Measurements from ENCODE around the gene HOXA3.

HOXA3 gene

DNA sequence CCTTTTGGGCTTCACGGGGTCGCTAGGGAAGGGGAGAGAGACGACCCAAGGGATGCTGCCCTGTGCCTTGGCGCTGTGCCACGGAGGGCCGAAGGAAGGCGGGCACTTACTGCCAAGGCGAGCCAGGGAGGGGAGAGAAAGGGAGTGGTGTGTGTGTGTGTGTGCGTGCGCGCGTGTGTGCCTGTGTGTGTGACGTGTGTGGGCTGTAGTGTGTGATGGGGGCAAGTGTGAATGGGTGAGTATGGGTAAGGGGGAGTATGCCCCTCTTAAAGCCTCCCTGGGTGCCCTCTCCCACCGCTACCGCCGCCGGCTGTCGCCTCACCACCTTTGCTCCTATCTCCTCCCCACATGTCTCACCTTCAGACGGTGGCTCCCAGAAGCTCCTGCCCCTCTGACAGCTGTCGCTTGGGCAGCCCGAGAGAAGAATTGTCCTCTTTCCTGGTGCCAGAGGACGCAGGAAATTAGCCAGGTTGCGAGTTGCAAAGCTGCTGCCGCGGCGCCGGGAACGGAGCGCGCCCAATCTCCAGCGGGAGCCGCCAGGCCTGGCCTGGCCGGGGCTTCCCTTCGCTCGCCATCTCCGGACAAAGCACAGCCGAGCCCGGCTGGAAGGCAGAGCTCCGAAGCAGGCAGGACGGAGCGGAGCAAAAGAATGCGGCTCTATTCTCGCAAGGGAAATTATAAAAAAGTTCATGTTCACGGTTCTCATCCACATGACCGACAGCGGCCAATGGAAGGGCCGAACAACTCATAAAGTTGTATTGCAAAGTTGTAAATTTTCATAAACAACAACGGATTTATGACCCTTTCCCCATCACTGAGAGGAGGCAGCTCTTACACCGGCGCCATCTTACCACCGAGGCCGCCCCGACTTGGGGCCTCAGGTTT is at the start of gene HOXA3:
TSS of gene HOXA3 (minus strand) at position 653 of the 885 bp plus-strand sequence. CDS start 41,943 bp downstream, outside the sequence.
- DNase-seq: peak; percentile 88

DNA sequence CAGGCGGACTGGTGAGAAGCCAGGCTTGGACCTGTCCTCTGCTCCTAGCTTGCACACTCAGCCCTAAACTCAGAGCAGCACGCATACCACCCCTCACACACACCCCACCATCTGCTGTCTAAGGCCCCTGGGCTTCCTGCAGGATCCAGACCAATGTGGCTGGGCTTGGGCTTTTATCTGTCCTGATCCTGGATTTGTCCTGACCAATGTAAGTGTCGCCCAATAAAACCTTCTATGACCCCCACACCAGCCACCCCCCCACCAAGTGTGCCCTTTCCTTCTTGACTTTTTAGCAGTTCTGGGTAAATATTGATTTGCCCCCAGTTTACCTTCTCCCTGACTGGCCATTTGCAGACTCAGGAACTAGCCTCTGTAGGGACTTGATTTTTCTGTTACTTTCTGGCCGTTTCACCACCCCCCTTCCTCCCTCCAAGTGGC is 49.2 kb upstream of the HOXA3 start:
- no peak for DNase-seq

DNA sequence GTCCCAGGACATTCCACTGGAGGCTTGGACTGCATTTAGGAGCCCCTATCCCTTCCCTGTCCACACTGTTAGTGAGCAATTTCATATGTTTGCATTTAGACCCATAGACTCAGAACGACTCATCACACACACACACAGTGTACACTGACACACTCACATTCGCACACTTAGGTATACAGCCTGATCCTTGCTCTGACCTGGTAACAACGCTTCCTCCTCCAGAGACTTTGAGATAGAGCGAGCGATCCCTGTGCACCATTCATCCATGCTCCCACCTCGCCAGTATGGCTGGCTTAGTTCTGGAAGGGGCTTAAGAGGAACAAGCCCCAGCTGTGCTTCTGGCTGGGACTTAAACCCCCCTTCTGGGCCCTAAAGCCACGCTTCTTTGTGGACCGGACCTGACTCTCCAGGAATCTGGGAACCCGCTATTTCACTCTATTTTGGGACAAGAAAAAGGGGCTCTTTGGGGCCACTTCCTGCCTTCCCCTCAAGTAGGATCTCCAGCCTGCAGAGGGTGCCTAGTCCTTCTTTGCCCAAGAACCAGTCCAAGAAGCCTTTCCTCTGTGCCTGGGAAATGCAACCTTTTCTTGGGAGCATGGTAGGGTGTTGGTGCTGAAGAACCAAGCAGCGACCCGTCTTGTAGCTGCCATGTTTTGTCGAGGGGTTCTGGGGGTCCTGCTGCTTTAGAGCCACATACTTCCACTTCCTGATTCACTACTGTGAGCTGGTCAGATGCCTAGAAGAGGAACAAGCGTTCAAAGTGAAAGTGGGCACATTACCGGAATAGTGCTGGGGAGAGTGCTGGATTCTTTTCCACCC is 48.6 kb upstream of the HOXA3 start:
- no peak for DNase-seq

DNA sequence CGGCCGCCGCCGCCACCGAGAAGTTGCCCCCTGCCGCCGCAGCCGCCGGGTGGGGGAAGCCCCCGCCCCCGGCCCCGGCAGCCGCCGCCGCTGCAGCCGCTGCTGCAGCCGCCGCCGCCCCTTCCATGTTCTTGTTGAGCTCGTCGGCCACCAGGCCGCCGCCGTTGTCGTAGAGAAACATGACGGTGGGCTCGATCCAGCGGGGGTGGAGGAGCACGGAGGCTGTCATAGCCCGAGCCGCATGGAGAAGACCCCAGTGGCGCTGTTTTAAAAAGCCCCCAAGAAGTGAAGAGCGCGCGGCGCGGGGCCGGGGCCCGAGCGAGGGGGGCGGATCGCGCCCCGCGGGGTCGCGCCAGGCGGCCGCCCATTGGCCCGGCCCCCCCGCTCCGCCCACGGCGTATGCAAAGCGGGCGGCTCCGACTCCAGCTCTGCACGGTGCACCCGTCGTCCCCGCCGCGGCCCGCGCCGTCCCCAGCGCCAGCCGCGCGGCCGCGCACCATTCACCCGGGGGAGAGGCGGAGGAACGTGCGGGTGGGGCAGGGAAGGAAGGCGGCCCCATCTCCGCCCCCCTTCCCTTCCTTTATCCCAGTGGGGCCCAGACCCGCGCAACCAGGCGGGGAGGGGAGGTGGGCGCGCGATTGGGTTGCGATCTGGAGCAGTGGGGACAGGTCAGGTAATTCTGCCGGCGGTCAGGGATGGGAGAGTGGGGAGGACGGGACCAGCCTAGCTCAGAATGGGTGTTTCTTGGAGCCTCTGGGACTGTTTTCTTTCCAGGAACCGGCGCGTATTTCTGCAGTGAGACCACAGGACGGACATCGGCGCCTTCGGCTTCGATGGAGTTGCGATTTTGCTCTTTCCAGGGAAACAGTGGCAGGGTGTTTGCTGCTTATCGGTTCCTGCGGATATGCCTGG is 47.7 kb upstream of the HOXA3 start, which contains the start of gene HOXA13:
TSS of gene HOXA13 (minus strand) at position 243 of the 912 bp plus-strand sequence. CDS start at position 229, 14 bp downstream.
- DNase-seq: no peak

DNA sequence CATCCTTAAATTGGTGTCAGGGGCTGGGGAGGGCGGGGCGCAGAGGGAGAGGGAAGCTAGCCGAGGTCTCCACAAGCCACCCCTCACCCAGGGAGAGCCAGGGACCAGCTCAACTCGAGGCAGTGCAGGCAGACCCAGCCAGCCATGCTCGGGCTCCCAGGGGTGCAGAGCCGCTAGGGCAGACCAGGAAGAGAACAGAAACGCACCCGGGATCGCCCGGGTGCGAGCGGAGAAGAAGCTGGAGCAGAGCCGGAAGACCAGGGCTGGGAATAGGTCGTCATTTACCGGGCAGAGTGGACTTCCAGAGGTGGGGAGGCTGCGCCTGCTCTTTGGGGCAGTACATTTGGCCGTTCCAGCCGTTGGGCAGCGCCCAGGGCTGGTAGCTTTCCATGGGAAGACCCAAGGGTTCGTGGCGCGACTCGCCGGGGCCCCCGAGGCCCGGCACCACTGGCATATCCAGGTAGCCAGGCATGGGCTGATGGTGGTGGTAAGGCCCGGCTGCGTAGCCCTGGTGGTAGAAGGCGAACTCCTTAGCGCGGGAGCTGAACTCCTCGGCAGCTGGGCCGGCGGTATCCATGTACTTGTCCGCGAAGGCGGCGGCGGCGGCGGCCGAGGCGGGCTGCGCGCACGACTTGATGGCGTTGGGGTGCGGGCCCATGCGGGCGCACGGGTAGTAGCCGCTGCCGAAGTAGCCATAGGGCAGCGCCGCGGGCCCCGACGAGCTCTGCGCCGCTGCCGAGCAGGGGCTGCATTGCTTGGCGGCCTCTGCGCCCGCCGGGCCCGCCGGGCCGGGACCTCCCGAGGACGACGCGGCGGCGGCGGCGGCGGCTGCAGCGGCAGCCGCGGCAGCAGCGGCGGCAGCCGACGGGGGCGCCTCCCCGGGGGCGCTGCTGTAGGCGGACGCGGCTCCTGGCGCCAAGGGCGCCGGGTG is 46.8 kb upstream of the HOXA3 start:
- DNase-seq: no peak

DNA sequence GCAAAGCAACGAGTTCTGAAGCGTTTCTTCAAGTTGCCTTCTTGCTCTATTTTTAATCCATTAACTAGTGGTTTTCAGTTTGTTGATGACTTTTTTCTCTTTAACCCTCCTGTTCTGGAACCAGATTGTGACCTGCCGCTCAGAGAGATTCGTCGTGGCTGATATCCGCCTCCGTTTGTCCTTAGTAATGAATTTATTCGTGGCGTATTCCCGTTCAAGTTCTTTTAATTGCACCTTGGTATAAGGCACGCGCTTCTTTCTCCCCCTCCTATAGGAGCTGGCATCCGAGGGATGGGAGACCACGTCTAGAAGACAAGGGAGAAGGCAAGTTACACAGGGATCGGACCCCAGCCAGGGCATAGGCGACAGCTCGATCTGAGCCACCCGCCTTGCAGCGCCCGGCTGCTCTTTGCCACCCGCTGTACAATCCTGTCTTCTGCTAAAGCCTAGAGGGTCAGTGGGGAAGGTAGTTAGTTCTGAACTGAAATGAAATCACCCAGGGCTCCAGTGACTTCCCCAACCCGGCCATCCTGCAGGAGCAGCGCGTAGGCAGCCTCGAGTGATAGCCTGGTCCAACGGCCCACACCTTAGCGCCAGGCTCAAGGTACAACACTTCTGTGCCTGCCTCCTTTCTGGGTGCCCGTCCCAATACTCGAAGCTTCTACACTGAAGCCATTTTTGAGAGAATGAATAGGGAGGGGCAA is 45.9 kb upstream of the HOXA3 start:
- DNase-seq: no peak

DNA sequence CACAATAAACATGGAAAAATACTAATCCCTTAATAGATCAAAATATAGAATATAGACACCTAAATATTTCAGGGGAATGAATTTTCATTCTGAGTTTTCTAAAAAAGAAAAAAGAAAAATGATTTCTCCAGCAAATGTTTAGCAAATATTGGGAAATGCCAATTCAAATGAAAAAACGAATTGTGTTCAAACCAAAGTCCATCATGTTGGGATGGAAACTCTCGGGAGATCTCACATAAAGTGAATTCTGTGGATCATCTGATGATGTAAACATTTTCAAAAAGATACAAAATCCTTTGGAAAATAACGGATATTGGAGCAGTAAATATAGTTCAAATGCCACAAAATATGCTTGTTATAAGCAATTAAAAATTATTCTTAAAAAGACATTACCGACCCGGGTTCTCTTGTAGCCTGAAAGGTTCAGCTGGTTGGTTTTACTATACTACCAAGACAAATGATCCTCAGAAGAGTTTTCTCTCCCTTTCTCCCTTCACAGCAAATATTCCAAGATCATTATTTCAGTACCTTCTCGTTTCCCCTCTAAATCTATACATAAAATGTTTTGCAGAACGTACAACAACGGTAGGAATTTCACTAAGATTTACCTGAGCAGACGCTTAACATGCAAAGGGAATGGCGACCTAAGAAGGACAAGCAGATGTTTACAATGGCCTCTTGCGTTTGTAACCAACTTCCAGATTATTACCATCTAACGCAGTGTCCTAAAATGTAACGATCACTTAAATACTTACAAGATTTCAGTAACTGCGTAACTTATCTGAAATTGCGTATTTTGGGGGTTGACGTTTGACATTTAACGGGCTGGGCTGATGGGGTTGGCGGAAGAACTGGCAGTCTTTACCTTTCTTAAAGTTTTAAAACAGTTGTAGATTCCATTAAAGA is 45.0 kb upstream of the HOXA3 start:
- DNase-seq: no peak

DNA sequence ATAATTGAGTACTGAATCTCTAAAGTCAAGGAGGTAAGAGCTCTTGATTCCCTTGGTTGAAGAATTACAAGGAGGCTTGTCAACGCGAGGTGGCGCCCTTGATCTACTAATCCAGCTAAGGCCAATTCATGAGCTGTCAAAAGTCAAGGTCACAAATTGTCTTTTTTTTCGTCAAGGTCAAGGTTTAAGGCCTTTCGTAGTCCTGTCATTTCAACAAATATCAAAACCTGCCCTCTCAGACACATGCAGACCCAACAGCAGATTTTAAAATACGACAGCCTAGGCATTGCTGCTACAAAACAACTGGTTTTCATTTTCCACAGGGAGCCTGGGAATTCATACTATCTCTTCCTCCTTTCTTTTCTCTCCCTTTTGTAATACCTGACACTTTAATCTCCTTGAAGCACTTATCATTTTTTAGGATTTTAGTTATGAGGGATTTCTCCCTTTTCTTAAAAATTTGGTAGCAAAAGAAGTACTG is 43.9 kb upstream of the HOXA3 start:
- peak; percentile 56 for DNase-seq

DNA sequence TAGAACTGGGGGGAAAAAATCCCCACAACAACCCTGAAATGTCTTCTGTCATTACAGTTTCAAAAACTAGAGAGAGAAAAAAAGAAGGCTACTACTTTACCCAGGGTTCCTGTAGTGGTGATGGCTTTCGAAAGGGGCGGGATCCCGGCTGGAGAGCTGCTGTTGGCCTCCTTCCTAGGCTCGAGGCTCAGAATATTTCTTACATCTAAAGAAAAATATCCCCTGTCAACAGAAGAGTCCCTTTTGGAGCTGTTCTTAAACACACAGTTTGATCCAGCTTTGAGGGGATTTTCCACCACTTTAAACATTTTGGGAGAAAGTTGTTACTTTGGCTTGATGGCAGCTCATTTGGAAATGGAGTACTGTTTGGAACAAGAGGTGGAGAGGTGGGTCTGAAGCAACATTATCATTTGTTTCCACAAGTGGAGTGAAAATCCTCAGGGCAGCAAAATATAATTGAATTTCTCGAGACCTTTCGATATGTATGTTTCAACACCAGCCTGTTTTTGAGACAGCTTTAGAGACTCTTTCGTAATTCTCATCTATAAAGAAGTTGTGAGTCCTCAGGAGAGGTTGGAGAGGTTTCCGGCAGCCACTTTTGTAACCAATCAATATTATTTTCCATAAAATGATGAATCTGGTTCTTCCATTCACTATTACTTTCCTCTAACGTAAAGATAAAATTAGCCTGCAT is 42.5 kb upstream of the HOXA3 start:
- no peak for DNase-seq

DNA sequence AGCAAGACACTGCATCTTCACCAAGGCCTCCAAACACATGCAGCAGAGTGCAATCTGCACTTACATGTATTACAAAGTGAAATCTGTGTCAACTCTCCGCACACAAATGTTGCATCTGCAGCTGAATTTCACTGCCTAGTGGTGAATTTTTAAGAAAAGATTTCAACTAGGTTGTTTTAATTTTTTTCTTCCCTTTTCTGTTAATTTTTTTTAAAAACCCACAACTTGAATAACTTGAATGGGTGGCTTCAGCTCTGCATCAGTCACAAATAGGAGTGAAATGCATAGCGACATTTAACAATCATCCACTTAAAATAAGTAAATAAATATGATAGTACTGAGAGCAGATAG is 41.6 kb upstream of the HOXA3 start:
- DNase-seq: no peak

DNA sequence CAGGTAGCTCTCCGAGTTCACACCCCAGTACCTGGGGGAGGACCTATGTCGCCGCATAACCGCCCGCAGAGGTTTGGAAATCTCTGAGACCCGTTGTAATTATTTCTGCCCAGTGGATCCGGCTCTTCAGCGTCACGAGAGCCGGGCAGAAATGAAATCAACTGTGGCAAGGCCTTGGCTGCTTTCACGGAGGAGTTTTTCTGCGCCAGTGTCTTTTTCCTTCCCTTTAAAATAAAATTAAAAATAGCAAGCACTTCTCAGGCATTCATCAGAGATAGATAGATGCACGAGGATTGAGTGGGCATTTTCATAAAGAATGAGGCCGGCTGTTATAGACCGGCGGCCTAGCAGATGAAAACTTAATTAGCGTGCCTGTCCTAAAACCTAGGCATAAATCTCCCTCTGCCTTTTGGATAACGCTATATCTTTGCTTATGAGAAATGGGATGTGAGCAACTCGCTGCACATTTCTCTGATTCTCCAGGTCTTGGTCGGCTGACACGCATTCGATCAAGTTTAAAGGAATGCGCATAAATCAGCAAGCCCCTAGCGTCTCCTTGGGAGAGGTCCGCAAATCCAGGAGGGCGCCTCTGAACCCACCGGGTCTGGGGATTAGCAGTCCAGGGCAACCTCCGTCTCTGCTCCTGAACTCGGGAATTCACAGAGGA is 41.1 kb upstream of the HOXA3 start:
- DNase-seq: no peak

DNA sequence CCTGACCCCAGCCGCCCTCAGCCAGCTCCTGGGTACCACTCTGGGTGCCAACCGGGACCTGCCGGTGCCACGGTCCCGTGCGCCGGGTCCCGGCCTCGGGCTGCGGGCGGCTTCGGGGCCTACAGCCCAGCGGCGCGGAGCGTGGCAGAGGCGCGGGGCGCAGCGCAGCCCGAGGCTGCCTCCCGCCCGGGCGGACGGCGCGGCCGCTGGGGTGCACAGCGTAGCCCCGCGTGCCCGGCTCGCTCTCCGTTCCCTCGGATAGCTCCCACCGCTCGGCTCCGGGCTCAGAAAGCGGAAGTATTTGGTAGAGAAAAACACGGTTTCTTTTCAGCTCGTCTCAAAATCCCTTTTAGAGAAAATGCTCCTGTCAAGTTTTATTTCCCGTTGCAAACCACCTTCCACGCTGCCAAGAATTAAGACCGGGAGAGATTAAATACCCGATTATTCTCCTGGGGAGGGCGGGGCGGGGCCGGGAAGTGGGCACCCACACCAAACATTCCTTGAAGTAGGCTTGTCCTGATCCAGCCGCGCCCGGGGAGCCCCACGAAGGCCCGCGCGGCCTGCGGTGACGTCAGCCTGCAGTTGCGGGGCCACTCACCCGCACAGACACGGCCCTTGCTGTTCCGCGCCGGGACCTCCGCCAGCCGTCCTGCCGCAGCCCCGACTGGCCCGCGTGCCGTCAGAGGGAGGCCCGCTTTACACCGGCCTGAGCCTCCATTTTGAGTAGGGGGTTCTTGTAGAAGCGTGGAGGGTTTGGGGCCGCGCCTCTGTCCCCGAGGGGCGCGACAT is 40.4 kb upstream of the HOXA3 start:
- no peak for DNase-seq

DNA sequence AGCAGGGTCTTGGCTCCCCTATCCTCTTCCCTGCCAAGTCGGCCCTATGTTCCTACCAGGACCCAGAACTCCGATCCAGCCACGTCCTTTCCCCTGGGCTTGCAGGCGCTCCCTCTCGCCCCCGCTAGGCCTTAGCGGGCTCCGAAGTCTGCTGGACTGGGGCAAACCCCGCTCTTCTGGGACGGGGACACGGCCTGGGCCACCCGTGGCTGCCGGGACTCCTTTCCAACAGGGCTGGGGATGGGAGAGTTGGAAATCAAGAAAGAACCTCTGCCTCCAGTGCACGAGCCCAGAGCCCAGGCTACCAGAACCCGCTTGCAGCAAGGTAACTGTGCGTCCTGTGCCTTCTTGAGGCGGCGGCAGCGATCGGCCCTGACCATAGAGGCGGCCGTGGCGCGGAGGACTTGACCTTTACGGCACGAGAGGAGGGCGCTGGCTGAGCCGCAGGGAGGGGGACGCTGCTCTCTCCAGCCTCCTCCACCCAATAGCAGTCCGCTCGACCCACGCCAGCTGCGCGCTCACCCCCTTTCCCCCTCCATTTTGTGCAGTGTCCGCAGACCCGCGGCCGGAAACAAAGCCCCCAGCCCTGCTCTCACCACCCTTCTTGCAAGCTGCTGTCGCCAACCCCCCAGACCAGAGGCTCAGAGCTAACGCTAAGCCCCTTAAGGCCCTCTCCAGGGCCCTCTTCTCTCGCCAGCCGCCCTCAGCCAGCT is 39.6 kb upstream of the HOXA3 start:
- DNase-seq: no peak

DNA sequence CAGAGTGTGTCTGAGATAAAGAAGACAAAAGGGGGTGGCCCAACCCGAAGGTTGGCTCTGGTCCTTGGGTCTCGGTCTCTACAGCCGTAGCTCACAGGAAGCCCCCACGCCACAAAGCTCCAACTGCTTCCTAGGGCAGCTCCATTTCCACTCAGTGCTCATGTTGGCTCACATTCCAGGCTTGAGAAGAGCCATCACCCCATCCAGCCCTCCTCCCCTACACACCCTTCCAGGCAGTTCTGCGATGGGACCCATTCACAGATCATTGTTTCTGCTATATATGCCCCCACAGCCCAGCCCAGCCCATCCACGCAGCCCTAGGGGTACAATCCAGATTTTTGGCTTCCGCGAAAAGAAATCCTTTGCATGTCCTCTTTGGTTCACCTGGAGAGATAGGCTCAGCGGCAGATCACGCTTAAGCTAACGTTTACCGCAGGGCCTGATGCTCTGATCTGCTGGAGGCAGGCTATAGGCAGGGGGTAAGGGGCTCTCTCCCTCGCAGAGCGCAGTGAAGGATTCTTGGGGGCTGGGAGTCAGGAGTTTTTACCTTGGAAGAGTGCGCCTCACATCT is 38.9 kb upstream of the HOXA3 start:
- no peak for DNase-seq

DNA sequence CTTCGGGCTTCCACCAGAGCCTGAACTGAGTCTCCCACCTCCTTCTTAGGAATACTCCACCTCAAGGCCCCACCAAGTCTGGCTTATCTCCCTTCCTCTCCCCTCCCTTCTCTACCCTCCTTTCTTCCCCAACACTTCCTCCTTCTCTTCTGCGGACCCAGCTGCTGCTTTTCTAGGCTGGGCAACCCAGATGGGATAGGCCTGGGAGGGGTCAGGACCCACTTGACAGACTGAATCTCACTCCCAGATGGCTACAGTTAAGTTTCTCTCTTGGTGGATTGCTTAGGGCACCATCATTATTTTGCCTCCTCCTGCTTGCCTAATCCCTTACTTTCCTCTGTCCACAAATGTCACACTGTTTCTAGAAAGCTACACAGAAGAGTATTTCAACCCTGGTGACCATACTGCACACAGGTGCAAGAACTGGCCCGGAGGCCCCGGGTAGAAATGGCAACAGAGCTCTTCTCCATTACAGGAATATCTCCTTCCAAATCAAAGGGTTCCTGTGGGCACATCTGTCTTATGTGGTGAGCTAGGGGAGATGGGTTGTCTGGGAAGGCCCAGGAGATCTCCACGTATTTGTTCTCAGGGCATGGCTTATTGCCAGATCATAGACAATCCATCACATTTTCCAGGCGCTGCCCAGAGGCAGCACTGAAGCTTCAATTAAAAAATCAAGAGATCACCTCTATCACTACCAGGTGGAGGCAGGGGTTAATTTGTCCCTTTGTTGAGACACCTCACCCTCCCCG is 37.8 kb upstream of the HOXA3 start:
- DNase-seq: no peak
